ENCODE data around the gene DNAJC1.
"Not testable (repeated sequence)": the region's sequence is repeated elsewhere in the genome, so short reads cannot be mapped to it uniquely, and the experiment has no call there.

DNAJC1 gene

DNA sequence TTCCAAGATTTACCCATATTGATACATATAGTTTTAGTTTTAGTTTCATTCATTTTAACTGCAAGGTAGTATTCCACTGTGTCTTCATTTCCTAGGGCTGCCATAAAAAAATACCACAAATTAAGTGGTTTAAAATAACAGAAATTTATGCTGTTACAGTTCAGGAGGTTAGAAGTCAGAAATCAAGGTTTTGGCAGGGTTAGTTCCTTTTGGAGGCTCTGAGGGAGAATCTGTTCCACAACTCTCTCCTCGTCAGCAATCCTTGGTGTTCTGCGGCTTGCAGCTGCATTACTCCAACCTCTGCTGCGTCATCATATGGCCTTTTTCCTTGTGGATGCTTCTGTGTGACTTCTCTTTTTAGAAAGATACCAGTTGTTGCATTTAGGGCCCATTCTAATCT, 176.2 kb downstream of the DNAJC1 start:
- no peak for DNase-seq (ENCODE audit: low spot score)

DNA sequence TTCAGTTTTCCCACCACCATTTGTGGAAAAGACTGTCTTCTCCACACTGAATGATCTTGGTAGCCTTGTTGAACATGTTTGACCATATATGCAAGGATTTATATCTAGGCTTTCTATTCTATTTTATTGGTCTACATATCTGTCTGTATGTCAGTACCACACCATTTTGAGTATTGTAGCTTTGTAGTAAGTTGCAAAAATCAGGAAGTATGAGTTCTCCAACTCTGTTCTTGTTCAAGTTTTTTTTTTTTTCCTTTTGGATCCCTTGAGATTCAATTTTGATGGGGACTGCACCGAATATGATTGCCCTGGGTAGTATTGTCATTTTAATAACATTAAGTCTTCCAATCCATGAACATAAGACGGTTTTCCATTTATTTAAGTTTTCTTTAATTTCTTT, 176.8 kb downstream of the DNAJC1 start:
- no peak for DNase-seq (ENCODE audit: low spot score)

DNA sequence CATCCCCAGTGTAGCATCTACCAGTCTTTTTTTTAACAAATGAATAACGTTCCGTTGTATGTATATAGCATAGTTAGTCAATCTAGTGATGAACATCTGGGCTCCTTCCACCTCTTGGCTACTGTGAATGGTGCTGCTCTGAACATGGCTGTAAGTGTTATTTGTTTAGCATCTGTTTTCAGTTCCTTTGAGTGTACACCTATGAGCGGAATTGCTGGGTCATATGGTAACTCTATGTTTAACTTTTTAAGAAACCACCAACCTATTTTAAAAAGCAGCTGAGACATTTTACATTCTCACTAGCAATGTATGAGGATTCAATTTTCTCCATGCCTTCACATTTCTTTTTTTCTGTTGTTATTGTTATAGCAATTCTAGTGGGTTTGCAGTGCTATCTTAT, 178.2 kb downstream of the DNAJC1 start:
- no peak for DNase-seq (ENCODE audit: low spot score)

DNA sequence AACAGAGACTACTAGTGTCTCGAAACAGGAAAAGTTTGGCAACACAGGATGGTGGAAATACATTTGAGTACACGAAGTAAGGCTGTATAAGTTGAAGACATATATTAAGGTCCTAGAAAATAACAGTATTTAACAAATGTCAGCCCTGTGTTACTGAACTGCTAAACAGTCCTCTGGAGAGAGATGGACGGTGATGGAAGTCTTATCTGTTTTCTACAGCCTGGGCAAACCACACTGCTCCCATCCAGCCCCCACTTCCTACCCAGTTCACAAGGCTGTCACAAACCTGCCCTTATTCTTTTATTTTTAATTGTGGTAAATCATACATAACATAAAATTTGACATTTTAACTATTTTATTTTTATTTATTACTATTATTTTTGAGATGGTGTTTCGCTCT, 179.1 kb downstream of the DNAJC1 start:
- DNase-seq (ENCODE audit: low spot score) = no peak

GRCh38 chr10:21823617-21824016, 179.9 kb downstream of the DNAJC1 start:
- no peak for DNase-seq (ENCODE audit: low spot score)

DNA sequence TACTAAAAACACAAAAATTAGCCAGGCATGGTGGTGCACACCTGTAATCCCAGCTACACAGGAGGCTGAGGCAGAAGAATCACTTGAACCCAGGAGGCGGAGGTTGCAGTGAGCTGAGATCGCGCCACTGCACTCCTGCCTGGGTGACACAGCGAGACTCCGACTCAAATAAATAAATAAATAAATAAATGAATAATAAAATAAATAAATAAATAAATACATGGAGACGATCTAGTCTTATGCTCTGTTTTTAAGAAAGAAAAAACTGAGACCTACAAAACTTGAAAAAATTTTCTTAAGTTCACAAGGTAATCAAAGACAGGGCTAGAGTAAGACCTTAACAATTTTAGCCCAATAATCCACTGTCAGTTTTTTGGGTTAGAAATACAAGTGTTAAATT, 181.3 kb downstream of the DNAJC1 start:
- DNase-seq (ENCODE audit: low spot score) = not testable (repeated sequence)

- no peak for DNase-seq (ENCODE audit: low spot score)
These were observed 182.6 kb downstream of the DNAJC1 start for GRCh38 chr10:21820952-21821351.

DNA sequence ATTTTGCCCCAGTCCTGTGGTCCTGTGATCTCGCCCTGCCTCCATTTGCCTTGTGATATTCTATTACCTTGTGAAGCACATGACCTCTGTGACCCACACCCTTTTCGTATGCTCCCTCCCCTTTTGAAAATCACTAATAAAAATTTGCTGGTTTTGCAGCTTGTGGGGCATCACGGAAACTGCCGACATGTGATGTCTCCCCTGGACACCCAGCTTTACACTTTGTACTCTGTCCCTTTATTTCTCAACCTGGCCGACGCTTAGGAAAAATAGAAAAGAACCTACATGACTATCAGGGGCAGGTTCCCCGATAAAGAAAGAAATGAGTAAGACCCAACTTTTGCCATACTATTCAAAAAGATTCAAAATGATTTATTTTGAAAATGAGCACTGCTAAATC, 185.1 kb downstream of the DNAJC1 start:
- not testable (repeated sequence) for DNase-seq (ENCODE audit: low spot score)

- no peak for DNase-seq (ENCODE audit: low spot score)
These were observed 188.7 kb downstream of the DNAJC1 start for GRCh38 chr10:21814866-21815265.

DNA sequence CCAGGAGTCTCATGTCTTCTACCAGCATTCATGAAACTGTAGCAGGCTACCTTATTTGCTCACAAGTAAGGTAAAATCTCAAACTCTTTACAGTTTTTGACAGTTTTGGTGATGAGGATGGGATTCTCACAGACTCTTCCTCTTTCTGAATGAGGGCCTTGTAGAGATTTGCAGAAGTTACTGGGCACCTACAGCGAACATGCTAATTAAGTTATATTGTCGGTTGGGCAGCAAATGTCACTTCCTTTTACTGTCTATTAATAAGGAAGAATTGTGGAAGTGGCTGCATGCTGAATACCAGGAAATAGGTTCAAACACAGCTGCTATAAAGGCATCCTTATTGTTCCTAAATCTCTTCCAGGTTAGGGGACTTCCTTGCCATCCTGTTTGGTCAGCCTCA, 189.6 kb downstream of the DNAJC1 start:
- no peak for DNase-seq (ENCODE audit: low spot score)

DNA sequence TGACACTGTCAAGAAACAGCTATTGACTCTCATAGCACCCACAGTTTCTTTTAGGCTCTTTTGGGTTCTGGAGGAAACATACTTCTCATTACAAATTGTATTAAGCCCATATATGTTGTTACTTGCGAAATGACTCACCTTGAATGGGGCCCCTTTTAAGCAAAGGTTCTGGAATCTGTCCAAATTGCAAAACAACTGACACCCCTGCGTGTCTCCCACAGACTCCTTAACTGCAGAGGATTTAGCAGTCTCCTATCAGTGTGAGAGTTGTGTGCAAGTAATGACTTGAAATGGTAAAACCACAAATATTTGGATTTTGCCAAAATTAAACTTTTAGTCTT, 192.3 kb downstream of the DNAJC1 start:
- DNase-seq (ENCODE audit: low spot score) = no peak

GRCh38 chr10:21810582-21811244, 192.8 kb downstream of the DNAJC1 start:
- no peak for DNase-seq (ENCODE audit: low spot score)

DNA sequence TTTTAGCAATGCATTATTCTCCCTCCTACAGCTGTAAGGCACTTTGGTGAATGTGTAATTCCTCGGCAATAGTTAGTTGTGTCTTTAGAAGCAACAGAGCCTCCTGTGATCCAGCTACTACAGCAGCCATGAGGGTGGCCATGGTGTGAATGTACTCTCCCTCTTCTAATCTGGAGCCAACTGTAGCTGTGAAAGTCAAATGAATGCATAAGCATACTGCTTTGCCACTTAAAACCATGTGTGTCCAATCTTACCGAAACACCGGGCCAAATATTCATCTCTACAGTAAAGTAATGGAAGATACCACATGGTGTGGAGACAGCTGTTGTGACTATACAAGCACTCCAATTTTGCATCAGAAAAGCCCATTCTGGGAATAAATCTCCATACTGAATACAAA, 195.0 kb downstream of the DNAJC1 start:
- DNase-seq (ENCODE audit: low spot score) = no peak

GRCh38 chr10:21807180-21807579, 196.3 kb downstream of the DNAJC1 start:
- no peak for DNase-seq (ENCODE audit: low spot score)

DNA sequence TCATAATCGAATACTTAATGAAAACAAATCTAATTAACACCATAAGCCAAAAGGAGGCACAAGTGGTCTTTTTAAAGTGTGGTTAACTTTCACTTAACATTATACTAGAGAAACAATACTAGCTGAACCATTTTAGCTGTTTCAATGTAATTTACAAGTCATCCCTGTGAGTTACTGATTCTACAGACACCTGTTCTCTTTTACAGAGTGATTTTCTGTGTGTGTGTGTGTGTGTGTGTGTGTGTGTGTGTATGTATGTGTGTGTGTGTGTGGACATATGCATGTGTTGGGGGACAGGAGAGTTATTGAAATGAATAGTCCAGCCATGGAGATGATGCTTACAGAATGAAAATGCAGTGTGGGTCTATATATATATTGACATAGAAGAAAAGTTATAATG, 200.2 kb downstream of the DNAJC1 start:
- DNase-seq (ENCODE audit: low spot score) = no peak

DNA sequence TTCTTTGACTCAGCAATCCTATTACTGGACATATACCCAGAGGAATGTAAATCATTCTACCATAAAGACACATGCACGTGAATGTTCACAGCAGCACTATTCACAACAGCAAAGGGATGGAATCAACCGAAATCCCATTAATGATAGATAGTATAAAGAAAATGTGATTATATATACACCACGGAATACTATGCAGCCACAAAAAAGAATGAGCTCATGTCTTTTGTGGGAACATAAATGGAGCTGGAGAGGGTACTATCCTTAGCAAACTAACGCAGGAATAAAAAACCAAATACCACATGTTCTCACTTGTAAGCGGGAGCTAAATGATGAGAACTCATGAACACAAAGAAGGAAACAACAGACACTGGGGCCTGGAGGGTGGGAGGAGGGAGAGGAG, 201.9 kb downstream of the DNAJC1 start:
- no peak for DNase-seq (ENCODE audit: low spot score)

GRCh38 chr10:21797984-21798765, 205.4 kb downstream of the DNAJC1 start:
- DNase-seq (ENCODE audit: low spot score) = no peak

- no peak for DNase-seq (ENCODE audit: low spot score)
These were observed 206.0 kb downstream of the DNAJC1 start for GRCh38 chr10:21797533-21797932.

GRCh38 chr10:21791276-21791675, 212.3 kb downstream of the DNAJC1 start:
- DNase-seq (ENCODE audit: low spot score) = no peak

DNA sequence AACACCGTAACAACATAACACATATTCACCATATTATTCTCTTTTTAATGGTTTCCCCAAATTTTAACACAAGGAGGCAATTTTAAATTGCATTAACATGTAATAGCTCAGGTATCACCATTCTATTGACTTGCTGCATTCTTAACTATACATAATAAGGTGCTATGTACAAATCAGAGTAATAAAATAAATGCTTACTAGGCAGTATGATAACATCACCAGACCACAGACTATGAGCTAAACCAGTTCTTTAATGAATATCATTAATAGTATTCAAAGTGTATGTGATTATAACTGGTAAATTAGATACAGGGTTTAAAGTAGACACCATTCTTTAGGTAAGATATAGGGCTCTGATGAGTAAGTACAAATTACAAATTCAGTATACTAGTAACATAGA, 226.6 kb downstream of the DNAJC1 start:
- no peak for DNase-seq (ENCODE audit: low spot score)

DNA sequence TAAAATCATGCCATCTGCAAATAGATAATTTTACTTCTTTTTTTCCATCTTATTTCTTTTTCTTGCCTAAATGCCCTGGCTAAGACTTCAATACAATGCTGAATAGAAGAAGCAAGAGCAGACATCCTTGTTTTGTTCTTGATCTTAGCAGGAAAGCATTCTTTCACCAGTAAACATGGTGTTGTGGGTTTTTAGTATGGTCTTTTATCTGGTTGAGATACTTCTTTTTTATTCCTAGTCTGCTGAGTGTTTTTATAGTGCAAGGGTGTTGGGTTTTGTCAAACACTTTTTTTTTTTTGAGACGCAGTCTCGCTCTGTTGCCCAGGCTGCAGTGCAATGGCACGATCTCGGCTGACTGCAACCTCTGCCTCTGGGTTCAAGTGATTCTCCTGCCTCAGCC, 232.3 kb downstream of the DNAJC1 start:
- no peak for DNase-seq (ENCODE audit: low spot score)

GRCh38 chr10:21769041-21769440, 234.5 kb downstream of the DNAJC1 start:
- DNase-seq (ENCODE audit: low spot score) = peak; percentile 59

GRCh38 chr10:21764466-21765189, 238.9 kb downstream of the DNAJC1 start:
- DNase-seq (ENCODE audit: low spot score) = no peak
